ENCODE results near the gene STK16. TPM values are rescaled to one million over a fixed set of nuclear protein-coding genes. Genes with fewer than 3 reads are reported as not detected.

The STK16 gene
- total RNA-seq, 1 donor from 2014 or later: 19.9 TPM

DNA sequence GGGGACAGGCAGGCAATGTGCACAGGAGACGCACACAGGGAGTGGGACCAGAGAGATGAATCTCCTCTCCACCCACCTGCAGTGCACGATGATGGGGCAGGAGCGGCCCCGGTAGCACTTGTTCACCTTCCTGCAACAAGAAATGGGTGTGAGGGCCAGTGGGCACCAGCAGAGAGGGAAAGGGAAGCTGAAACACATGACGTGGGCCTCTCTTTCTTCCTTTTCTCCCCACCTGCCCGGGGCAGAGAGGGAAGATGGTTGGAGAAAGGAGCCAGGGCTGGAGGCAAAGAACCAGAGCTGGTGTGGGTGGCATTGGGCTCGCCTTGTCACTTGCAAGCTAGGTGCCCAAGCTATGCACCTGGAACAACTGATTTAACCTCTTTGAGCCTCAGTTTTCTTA lies 46.1 kb downstream of the STK16 start:
- Histone ChIP-seq H3K9me3 (ENCODE audit: low read depth) (no peaks in the 10 kb centered on the region), H3K27ac (no peak overlapping the region), H3K9ac (no peak overlapping the region), H3F3A (ENCODE audit: low read depth) (no peaks in the 10 kb centered on the region), H3K36me3 (no peaks in the 10 kb centered on the region), H3K4me1 (peaks cover 7% of the 10 kb centered on the region), H3K4me3 (no peak overlapping the region), H3K27me3 (peaks cover 25% of the 10 kb centered on the region), H4K20me1 (ENCODE audit: low read depth) (no peaks in the 10 kb centered on the region), H3K4me2 (no peak overlapping the region), H3K79me2 (ENCODE audit: low read depth) (no peaks in the 10 kb centered on the region), H2AFZ (replicated peaks) (no peak overlapping the region)
- TF ChIP-seq EZH2phosphoT487 (IDR thresholded peaks at IDR 0.05): no peak
- TF ChIP-seq, protein P1, sequence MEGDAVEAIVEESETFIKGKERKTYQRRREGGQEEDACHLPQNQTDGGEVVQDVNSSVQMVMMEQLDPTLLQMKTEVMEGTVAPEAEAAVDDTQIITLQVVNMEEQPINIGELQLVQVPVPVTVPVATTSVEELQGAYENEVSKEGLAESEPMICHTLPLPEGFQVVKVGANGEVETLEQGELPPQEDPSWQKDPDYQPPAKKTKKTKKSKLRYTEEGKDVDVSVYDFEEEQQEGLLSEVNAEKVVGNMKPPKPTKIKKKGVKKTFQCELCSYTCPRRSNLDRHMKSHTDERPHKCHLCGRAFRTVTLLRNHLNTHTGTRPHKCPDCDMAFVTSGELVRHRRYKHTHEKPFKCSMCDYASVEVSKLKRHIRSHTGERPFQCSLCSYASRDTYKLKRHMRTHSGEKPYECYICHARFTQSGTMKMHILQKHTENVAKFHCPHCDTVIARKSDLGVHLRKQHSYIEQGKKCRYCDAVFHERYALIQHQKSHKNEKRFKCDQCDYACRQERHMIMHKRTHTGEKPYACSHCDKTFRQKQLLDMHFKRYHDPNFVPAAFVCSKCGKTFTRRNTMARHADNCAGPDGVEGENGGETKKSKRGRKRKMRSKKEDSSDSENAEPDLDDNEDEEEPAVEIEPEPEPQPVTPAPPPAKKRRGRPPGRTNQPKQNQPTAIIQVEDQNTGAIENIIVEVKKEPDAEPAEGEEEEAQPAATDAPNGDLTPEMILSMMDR (IDR thresholded peaks at IDR 0.05): no peak
- no peak for TF ChIP-seq EZH2 (IDR thresholded peaks at IDR 0.05)
- H3K4me1 Mint-ChIP-seq: peaks cover 15% of the 10 kb centered on the region
- H3K4me3 Mint-ChIP-seq: no peak overlapping the region
- DNase-seq (ENCODE audit: low spot score): no peak
- no peaks in the 10 kb centered on the region for H3K9me3 Mint-ChIP-seq
- H3K27me3 Mint-ChIP-seq (ENCODE audit: insufficient read depth, low read depth): peaks cover 11% of the 10 kb centered on the region
- no peaks in the 10 kb centered on the region for H3K36me3 Mint-ChIP-seq
- H3K27ac Mint-ChIP-seq: no peak overlapping the region

DNA sequence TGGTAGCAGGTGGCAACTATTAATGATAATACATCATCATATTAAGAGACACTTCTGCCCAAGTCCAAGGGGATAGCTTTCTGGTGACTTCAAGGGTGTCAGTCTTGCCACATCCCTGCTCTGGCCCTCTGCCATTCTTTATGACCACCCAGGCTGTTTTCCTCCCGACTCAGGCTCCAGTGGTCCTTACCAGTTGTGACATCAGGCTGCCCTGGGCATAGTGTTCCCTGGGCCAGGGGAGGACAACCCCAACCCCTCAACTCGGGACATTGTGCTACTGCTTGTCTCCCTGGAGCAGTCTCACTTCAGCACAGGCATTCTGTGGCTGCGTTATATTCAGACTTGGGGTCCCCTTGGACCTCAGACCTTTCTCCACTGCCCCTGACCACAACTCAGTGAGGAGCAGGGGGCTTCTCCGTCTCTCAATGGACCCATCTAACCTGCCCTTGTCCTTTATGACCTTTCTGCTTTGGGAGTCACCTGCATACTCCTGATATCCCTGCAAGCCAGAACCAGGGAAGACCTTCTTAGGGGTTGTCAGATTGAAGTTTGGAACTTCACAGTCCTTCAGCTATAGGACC lies 46.7 kb downstream of the STK16 start:
- no peaks in the 10 kb centered on the region for H4K20me1 ChIP-seq (ENCODE audit: low read depth)
- peaks cover 11% of the 10 kb centered on the region for H3K27me3 Mint-ChIP-seq (ENCODE audit: insufficient read depth, low read depth)
- H3K27ac Mint-ChIP-seq: no peak overlapping the region
- TF ChIP-seq EZH2 (IDR thresholded peaks at IDR 0.05): no peak
- TF ChIP-seq EZH2phosphoT487 (IDR thresholded peaks at IDR 0.05): no peak
- TF ChIP-seq, protein P1 (IDR thresholded peaks at IDR 0.05): no peak
- H3K27ac ChIP-seq: no peak overlapping the region
- H3K9me3 ChIP-seq (ENCODE audit: low read depth): no peaks in the 10 kb centered on the region
- H2AFZ ChIP-seq (replicated peaks): no peak overlapping the region
- H3K4me3 ChIP-seq: no peak overlapping the region
- no peaks in the 10 kb centered on the region for H3F3A ChIP-seq (ENCODE audit: low read depth)
- H3K4me1 ChIP-seq: peaks cover 4% of the 10 kb centered on the region
- DNase-seq (ENCODE audit: low spot score): no peak
- no peaks in the 10 kb centered on the region for H3K36me3 Mint-ChIP-seq
- H3K4me2 ChIP-seq: no peak overlapping the region
- H3K36me3 ChIP-seq: no peaks in the 10 kb centered on the region
- no peaks in the 10 kb centered on the region for H3K9me3 Mint-ChIP-seq
- H3K79me2 ChIP-seq (ENCODE audit: low read depth): no peaks in the 10 kb centered on the region
- H3K9ac ChIP-seq: no peak overlapping the region
- peaks cover 31% of the 10 kb centered on the region for H3K27me3 ChIP-seq
- no peak overlapping the region for H3K4me3 Mint-ChIP-seq
- H3K4me1 Mint-ChIP-seq: peaks cover 15% of the 10 kb centered on the region

DNA sequence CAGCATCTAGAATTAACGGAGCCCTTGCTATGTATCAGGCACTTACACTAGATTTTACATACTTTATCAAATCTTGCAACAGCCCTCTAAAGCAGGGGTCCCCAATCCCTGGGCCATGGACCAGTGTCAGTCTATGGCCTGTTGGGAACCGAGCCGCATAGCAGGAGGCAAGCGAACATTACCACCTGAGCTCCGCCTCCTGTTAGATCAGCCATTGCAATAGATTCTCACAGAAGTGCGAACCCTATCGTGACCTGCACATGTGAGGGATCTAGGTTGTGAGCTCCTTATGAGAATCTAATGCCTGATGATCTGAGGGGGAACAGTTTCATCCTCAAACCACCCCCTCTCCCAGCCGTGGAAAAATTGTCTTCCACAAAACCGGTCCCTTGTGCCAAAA lies 47.3 kb downstream of the STK16 start:
- no peak for DNase-seq (ENCODE audit: low spot score)
- Histone ChIP-seq H3K4me2 (no peak overlapping the region), H3K9ac (no peak overlapping the region), H3K4me1 (peaks cover 4% of the 10 kb centered on the region), H3K4me3 (no peak overlapping the region), H3K27me3 (peaks cover 34% of the 10 kb centered on the region), H3K36me3 (no peaks in the 10 kb centered on the region), H2AFZ (replicated peaks) (no peak overlapping the region), H3K27ac (no peak overlapping the region), H3K9me3 (ENCODE audit: low read depth) (no peaks in the 10 kb centered on the region), H4K20me1 (ENCODE audit: low read depth) (no peaks in the 10 kb centered on the region), H3F3A (ENCODE audit: low read depth) (no peaks in the 10 kb centered on the region), H3K79me2 (ENCODE audit: low read depth) (no peaks in the 10 kb centered on the region)
- Mint-ChIP-seq H3K4me1 (peaks cover 15% of the 10 kb centered on the region), H3K4me3 (no peak overlapping the region), H3K27me3 (ENCODE audit: insufficient read depth, low read depth) (peaks cover 10% of the 10 kb centered on the region), H3K27ac (no peak overlapping the region), H3K36me3 (no peaks in the 10 kb centered on the region), H3K9me3 (no peaks in the 10 kb centered on the region)
- TF ChIP-seq EZH2phosphoT487 (IDR thresholded peaks at IDR 0.05): no peak
- no peak for TF ChIP-seq EZH2 (IDR thresholded peaks at IDR 0.05)
- TF ChIP-seq, protein P1 (IDR thresholded peaks at IDR 0.05): no peak
